Measurements from ENCODE around the gene STX8. TPM values are rescaled to one million over a fixed set of nuclear protein-coding genes. Genes with fewer than 3 reads are reported as not detected.
"Not testable (repeated sequence)": the region's sequence is repeated elsewhere in the genome, so short reads cannot be mapped to it uniquely, and the experiment has no call there.

Gene STX8
- total RNA-seq, 2 experiments from 2014 or later = 50.8 to 59.9 TPM

DNA sequence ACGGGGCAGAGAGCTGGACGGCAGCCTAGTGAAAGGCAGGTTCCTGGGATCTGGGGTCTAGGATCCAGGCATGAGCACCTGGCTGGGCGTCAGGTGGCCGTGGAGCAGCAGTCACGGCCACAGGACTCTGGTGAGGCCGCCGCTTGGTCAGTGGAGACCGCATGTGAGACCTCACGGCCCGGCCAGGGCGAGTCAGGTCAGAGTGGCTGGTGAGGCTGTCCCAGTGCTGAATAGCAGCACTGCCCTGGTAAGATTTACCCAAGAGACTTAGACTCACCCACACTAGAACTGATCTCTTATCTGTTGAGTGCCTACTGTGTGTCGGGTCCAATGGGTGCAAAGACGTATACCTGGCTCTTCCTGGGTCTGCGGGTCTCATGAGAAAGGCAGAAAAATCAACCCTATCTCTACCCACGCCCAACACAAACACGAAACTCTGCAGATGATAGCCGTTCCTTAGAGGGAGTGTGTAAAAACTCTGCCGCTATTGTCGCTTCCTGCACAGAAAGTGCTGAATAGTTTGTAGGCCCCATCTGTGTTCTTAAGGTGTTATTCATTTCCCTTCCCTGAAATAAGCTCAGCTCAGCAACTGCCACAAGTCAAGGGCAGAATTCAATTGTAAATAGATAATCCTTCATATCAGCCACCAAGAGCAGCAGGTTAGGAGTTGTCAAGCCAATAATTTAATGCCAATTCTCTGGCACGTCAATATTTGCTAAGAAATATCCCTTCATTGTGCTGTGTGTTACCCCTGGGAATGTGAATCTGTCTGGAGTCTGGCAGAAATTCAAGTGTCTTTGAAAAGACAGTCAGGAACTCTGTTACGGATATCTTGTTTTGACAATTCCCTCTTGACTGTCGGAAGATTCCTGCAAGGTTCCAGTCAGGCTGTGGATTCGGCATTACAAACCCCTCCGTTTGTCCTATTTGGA, 314.3 kb downstream of the STX8 start:
- no peak for DNase-seq
- peaks cover 4% of the 10 kb centered on the region for H3K9me3 Mint-ChIP-seq
- H3K4me1 Mint-ChIP-seq = peaks cover 21% of the 10 kb centered on the region
- no peaks in the 10 kb centered on the region for H3K27me3 Mint-ChIP-seq
- no peak overlapping the region for H3K27ac Mint-ChIP-seq
- peaks cover 2% of the 10 kb centered on the region for H3K36me3 Mint-ChIP-seq
- no peak overlapping the region for H3K4me3 Mint-ChIP-seq

GRCh38 chr17:9259419-9259818, 316.2 kb downstream of the STX8 start:
- H3K27ac Mint-ChIP-seq = no peak overlapping the region
- H3K4me1 Mint-ChIP-seq = peaks cover 21% of the 10 kb centered on the region
- no peaks in the 10 kb centered on the region for H3K27me3 Mint-ChIP-seq
- H3K4me3 Mint-ChIP-seq = no peak overlapping the region
- no peak for DNase-seq
- H3K36me3 Mint-ChIP-seq = peaks cover 2% of the 10 kb centered on the region
- peaks cover 4% of the 10 kb centered on the region for H3K9me3 Mint-ChIP-seq

DNA sequence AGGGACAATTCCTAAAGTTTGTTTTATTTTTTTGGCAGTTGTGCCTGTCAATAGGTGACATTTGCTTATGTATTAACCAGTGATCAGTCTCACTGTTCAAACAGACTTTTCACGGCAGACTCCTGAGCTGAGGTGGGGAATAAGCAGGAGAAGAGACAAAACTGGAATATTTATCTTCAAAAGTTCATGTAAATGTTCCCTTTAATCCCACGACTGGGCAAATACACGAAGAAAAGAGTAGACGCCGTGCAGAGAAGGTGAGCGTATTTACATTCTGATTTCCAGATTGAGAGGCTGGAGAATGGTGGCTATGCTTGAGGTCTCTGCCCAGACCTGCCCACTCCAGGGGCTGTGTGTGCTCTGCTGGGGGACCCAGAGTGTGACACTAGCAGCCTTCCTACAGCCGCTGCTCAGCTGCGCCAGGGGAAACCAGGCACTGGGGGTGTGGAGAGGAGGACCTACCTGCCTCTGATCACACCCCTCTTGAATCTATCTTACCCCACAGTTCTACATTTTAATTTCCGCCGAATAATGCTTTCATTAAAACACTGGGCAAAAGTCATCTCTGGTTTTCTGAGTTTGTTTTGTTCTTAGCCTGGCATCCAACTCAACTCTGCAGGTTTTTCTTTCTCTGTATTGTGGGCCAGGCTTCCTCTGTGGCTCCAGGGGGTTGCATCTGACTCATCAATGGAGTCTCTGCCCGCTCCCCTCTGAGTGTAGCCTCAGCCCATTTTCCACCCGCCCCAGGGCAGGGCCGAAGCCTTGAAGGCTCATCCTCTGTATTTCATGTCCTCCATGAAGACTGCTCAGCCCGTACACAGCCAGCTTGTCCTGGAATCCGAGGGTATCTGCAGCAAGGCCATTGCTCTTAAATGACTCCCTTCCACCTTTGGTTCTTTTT, 317.3 kb downstream of the STX8 start:
- Mint-ChIP-seq H3K4me3 (no peak overlapping the region), H3K4me1 (peaks cover 25% of the 10 kb centered on the region), H3K9me3 (no peaks in the 10 kb centered on the region), H3K36me3 (peaks cover 2% of the 10 kb centered on the region), H3K27me3 (no peaks in the 10 kb centered on the region), H3K27ac (no peak overlapping the region)
- DNase-seq = no peak

DNA sequence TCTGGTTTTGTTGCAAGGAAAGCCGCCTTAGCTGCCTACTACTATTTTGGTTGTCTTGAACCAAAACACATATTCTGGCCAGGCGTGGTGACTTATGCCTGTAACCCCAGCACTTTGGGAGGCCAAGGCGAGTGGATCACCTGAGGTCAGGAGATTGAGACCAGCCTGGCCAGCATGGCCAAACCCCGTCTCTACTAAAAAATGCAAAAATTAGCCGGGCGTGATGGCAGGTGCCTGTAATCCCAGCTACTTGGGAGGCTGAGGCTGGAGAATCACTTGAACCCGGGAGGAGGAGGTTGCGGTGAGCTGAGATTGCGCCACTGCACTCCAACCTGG, 318.0 kb downstream of the STX8 start:
- not testable (repeated sequence) for H3K27ac Mint-ChIP-seq, H3K9me3 Mint-ChIP-seq, H3K27me3 Mint-ChIP-seq, DNase-seq, H3K4me3 Mint-ChIP-seq, H3K36me3 Mint-ChIP-seq
- H3K4me1 Mint-ChIP-seq = peaks cover 33% of the 10 kb centered on the region

- Mint-ChIP-seq H3K27ac (no peak overlapping the region), H3K9me3 (no peaks in the 10 kb centered on the region), H3K4me3 (no peak overlapping the region), H3K4me1 (peaks cover 34% of the 10 kb centered on the region), H3K27me3 (no peaks in the 10 kb centered on the region), H3K36me3 (peaks cover 4% of the 10 kb centered on the region)
- DNase-seq = no peak
Observed at GRCh38 chr17:9256751-9257629, 318.6 kb downstream of the STX8 start.

- H3K4me1 Mint-ChIP-seq = peaks cover 34% of the 10 kb centered on the region
- H3K27me3 Mint-ChIP-seq = no peaks in the 10 kb centered on the region
- no peak overlapping the region for H3K27ac Mint-ChIP-seq
- H3K9me3 Mint-ChIP-seq = no peaks in the 10 kb centered on the region
- H3K4me3 Mint-ChIP-seq = no peak overlapping the region
- peaks cover 4% of the 10 kb centered on the region for H3K36me3 Mint-ChIP-seq
- no peak for DNase-seq
Observed at GRCh38 chr17:9256361-9256750, 319.3 kb downstream of the STX8 start.

DNA sequence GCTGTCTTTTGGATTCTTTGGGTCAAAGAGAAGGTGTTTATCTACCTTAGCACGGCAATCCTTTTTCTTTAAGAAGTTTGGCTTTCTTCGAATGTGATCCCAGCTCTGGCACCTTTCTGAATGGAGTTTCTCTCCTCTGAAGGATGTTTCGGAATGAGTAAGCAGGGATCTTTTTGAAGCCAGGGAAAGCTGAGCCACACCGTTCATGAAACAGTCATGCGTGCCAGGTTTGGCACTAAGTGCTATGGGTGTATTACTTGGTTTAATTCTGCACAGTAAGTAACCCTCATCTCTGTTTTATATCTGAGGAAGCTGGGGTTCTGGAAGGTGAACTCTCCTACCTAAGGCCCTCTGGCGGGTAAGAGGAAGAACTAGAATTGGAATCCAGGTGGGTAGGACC, 319.8 kb downstream of the STX8 start:
- Mint-ChIP-seq H3K27me3 (no peaks in the 10 kb centered on the region), H3K36me3 (peaks cover 6% of the 10 kb centered on the region), H3K9me3 (no peaks in the 10 kb centered on the region), H3K27ac (no peak overlapping the region), H3K4me1 (peaks cover 36% of the 10 kb centered on the region), H3K4me3 (no peak overlapping the region)
- no peak for DNase-seq

DNA sequence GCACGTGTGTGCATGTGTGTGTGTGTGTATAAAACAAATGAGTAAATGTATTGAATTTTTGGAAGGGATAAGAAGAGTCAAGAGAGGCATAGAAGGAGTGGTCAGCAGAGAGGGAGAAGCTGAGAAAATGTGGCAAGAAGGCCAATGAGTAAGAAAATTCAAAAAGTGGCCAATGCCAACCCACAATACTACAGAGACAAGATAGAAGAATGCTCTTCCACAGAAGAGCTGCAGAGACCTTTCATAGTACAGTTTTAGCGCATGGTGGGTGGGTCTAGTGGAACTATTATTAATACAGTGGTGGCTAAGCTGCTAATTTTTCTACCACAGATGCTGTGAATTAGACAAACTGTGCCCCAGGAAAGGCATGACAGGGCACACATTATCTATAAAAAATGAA, 320.8 kb downstream of the STX8 start:
- Mint-ChIP-seq H3K27ac (no peak overlapping the region), H3K36me3 (peaks cover 6% of the 10 kb centered on the region)

DNA sequence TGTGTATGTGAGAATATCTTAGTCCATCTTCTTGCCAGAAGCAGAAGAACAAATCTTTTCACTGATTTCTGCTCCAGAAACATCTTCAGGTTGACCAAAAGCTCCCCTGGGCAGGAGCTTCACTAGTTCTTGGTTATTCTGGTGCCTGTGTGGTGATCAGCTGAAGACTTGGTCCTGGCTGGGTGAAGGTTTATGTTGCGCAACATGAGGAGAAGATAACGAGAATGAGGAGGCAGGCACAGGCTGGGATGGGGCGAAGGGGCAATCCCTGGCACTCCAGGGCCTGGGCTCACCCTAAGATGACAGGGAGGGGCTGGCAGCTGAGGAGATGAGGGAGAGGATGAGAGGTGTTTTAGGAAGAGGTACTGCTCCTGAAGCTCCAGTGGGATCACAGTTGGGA, 322.3 kb downstream of the STX8 start:
- Mint-ChIP-seq H3K27ac (no peak overlapping the region), H3K36me3 (peaks cover 6% of the 10 kb centered on the region), H3K9me3 (no peaks in the 10 kb centered on the region), H3K4me1 (peaks cover 29% of the 10 kb centered on the region), H3K27me3 (no peaks in the 10 kb centered on the region), H3K4me3 (no peak overlapping the region)
- no peak for DNase-seq

More for the DNA sequence above, 320.8 kb downstream of the STX8 start:
- Mint-ChIP-seq H3K4me3 (no peak overlapping the region), H3K9me3 (no peaks in the 10 kb centered on the region), H3K27me3 (no peaks in the 10 kb centered on the region), H3K4me1 (peaks cover 36% of the 10 kb centered on the region)
- DNase-seq = no peak

- no peak for DNase-seq
- no peaks in the 10 kb centered on the region for H3K9me3 Mint-ChIP-seq
- no peak overlapping the region for H3K27ac Mint-ChIP-seq
- H3K4me3 Mint-ChIP-seq = no peak overlapping the region
- no peaks in the 10 kb centered on the region for H3K27me3 Mint-ChIP-seq
- H3K4me1 Mint-ChIP-seq = peaks cover 15% of the 10 kb centered on the region
- peaks cover 6% of the 10 kb centered on the region for H3K36me3 Mint-ChIP-seq
Observed at GRCh38 chr17:9251273-9251672, 324.3 kb downstream of the STX8 start.

- no peak overlapping the region for H3K27ac Mint-ChIP-seq
Observed at GRCh38 chr17:9249245-9249953, 326.2 kb downstream of the STX8 start.

DNA sequence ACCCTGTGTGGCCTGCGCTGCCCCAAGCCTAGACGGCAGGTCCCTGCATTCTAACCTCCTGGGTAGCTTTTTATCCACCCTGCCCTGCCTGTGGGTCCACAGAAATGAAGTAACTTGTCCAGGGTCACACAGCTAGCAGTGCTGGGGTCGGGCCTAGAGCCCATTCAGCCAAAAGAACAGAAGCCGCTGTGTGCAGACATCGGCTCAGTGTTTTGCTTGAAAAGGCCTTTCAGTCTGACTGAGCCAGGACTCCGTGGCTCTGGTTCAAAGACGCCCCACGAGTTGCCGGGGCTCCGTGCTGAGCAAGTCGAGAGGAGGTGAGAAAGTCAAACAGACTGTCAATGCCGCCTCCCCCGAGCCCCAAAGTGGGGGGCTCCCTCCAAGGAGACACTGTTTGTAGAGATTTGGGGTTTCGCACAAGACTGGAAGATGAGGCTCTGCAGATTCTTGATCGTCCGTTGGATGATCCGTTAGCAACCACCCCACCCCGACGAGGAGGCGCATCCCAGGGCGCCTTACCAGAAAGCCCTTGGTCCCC, 328.1 kb downstream of the STX8 start:
- DNase-seq = no peak
- H3K9me3 Mint-ChIP-seq = no peaks in the 10 kb centered on the region
- H3K4me1 Mint-ChIP-seq = peaks cover 2% of the 10 kb centered on the region
- H3K4me3 Mint-ChIP-seq = no peak overlapping the region
- H3K27ac Mint-ChIP-seq = no peak overlapping the region
- no peaks in the 10 kb centered on the region for H3K27me3 Mint-ChIP-seq
- H3K36me3 Mint-ChIP-seq = peaks cover 2% of the 10 kb centered on the region

More at GRCh38 chr17:9249245-9249953, 326.2 kb downstream of the STX8 start:
- Mint-ChIP-seq H3K9me3 (no peaks in the 10 kb centered on the region), H3K27me3 (no peaks in the 10 kb centered on the region), H3K36me3 (peaks cover 6% of the 10 kb centered on the region), H3K4me3 (no peak overlapping the region), H3K4me1 (peaks cover 15% of the 10 kb centered on the region)
- DNase-seq = no peak

- H3K36me3 Mint-ChIP-seq = no peaks in the 10 kb centered on the region
- H3K4me1 Mint-ChIP-seq = peaks cover 6% of the 10 kb centered on the region
- no peaks in the 10 kb centered on the region for H3K27me3 Mint-ChIP-seq
- H3K9me3 Mint-ChIP-seq = no peaks in the 10 kb centered on the region
- H3K27ac Mint-ChIP-seq = no peak overlapping the region
- DNase-seq = no peak
- H3K4me3 Mint-ChIP-seq = no peak overlapping the region
Observed at GRCh38 chr17:9244066-9245052, 331.3 kb downstream of the STX8 start.

Measured in activated naive CD8-positive, alpha-beta T cell treated with anti-CD3 and anti-CD28 coated beads for 36 hours (primary cell).